Activated B cell treated with CpG ODN at 0.5 μM for 24 hours (primary cell): ENCODE data around the gene ABCD4. TPM values are rescaled to one million over a fixed set of nuclear protein-coding genes. Genes with fewer than 3 reads are reported as not detected.

Experiments
- ATAC-seq: fragments of 200-7000 bp; cut with Tn5 transposase; one replicate; pipeline ENCODE4 v1.10.0; 2021; ENCODE audit warnings: low read depth, mild to moderate bottlenecking, moderate library complexity
- CTCF ChIA-PET: fragments of 350-600 bp; sonication (Branson Sonifier 250); formaldehyde crosslinking; loops from one replicate; lab custom pipeline; 2021; ENCODE audit warnings: antibody characterized with exemption; lab: Charles Lee
- POLR2A ChIA-PET: fragments of 350-600 bp; sonication (Branson Sonifier 250); formaldehyde crosslinking; loops from one replicate; lab custom pipeline; 2021; ENCODE audit warnings: antibody characterized with exemption; lab: Charles Lee
- DNase-seq: peaks from one replicate; pipeline ENCODE4 v3.0.0; 2022
- H3K27ac Mint-ChIP-seq: one replicate; pipeline ENCODE4 v1.8.0; 2020; ENCODE audit warnings: mixed read lengths
- H3K27me3 Mint-ChIP-seq: one replicate; pipeline ENCODE4 v1.8.0; 2021; ENCODE audit warnings: mixed read lengths
- H3K36me3 Mint-ChIP-seq: one replicate; pipeline ENCODE4 v1.8.0; 2021; ENCODE audit warnings: low read depth, mixed read lengths
- H3K4me1 Mint-ChIP-seq: one replicate; pipeline ENCODE4 v1.8.0; 2021; ENCODE audit warnings: mixed read lengths
- H3K4me3 Mint-ChIP-seq: one replicate; pipeline ENCODE4 v1.8.0; 2020; ENCODE audit warnings: mild to moderate bottlenecking, mixed read lengths
- H3K9me3 Mint-ChIP-seq: one replicate; pipeline ENCODE4 v1.8.0; 2020; ENCODE audit warnings: mixed read lengths
- intact Hi-C: fragments of 100-400 bp; cut with micrococcal nuclease; formaldehyde crosslinking; loops from one replicate; pipeline ENCODE4 v1.15.1; 2024
- total RNA-seq: library from RNA; stranded (reverse); gene quantifications from 2 replicates; pipeline ENCODE4 v1.2.3, GENCODE V29; 2022
- TF ChIP-seq, protein P1 (sequence below): fragments of 200-600 bp; IDR thresholded peaks from one replicate; pipeline ENCODE4 v1.8.0; 2022; ENCODE audit warnings: antibody characterized with exemption, mild to moderate bottlenecking

Gene ABCD4
- total RNA-seq, 1 donor from 2014 or later = 78.4 TPM

GRCh38 chr14:74267588-74267987, 35.1 kb downstream of the ABCD4 start:
- Mint-ChIP-seq H3K27me3 (peaks cover 13% of the 10 kb centered on the region), H3K4me1 (no peaks in the 10 kb centered on the region), H3K36me3 (no peaks in the 10 kb centered on the region), H3K9me3 (no peaks in the 10 kb centered on the region), H3K27ac (no peak overlapping the region), H3K4me3 (no peak overlapping the region)
- TF ChIP-seq, protein P1, sequence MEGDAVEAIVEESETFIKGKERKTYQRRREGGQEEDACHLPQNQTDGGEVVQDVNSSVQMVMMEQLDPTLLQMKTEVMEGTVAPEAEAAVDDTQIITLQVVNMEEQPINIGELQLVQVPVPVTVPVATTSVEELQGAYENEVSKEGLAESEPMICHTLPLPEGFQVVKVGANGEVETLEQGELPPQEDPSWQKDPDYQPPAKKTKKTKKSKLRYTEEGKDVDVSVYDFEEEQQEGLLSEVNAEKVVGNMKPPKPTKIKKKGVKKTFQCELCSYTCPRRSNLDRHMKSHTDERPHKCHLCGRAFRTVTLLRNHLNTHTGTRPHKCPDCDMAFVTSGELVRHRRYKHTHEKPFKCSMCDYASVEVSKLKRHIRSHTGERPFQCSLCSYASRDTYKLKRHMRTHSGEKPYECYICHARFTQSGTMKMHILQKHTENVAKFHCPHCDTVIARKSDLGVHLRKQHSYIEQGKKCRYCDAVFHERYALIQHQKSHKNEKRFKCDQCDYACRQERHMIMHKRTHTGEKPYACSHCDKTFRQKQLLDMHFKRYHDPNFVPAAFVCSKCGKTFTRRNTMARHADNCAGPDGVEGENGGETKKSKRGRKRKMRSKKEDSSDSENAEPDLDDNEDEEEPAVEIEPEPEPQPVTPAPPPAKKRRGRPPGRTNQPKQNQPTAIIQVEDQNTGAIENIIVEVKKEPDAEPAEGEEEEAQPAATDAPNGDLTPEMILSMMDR = no peak
- intact Hi-C loops = no loop called here
- CTCF ChIA-PET = no interaction called here
- POLR2A ChIA-PET = no interaction called here
- ATAC-seq (no peak), DNase-seq (no peak)

GRCh38 chr14:74265301-74265965, 37.3 kb downstream of the ABCD4 start:
- no peaks in the 10 kb centered on the region for H3K4me1 Mint-ChIP-seq
- DNase-seq = no peak
- no peak overlapping the region for H3K4me3 Mint-ChIP-seq
- TF ChIP-seq, protein P1 = no peak
- no peaks in the 10 kb centered on the region for H3K9me3 Mint-ChIP-seq
- POLR2A ChIA-PET = no interaction called here
- H3K36me3 Mint-ChIP-seq = no peaks in the 10 kb centered on the region
- CTCF ChIA-PET = interaction anchor here (1.3 kb wide), 1 partner anchor 8 kb away, joined by 4 read pairs; no protein-coding TSS in a partner anchor
- no peak for ATAC-seq
- intact Hi-C loops = no loop called here
- no peak overlapping the region for H3K27ac Mint-ChIP-seq
- peaks cover 8% of the 10 kb centered on the region for H3K27me3 Mint-ChIP-seq

GRCh38 chr14:74263921-74264320, 38.8 kb downstream of the ABCD4 start:
- Mint-ChIP-seq H3K36me3 (no peaks in the 10 kb centered on the region), H3K27me3 (peaks cover 6% of the 10 kb centered on the region), H3K4me1 (no peaks in the 10 kb centered on the region), H3K27ac (no peak overlapping the region), H3K9me3 (no peaks in the 10 kb centered on the region), H3K4me3 (no peak overlapping the region)
- no peak for ATAC-seq
- intact Hi-C loops = no loop called here
- ChIA-PET CTCF (no interaction called here), POLR2A (no interaction called here)
- DNase-seq = no peak
- TF ChIP-seq, protein P1 = no peak

GRCh38 chr14:74263181-74263580, 39.6 kb downstream of the ABCD4 start:
- no peaks in the 10 kb centered on the region for H3K9me3 Mint-ChIP-seq
- CTCF ChIA-PET = no interaction called here
- H3K4me3 Mint-ChIP-seq = no peak overlapping the region
- no peak overlapping the region for H3K27ac Mint-ChIP-seq
- peaks cover 1% of the 10 kb centered on the region for H3K4me1 Mint-ChIP-seq
- TF ChIP-seq, protein P1 = no peak
- peaks cover 3% of the 10 kb centered on the region for H3K27me3 Mint-ChIP-seq
- ATAC-seq (no peak), DNase-seq (no peak)
- intact Hi-C loops = no loop called here
- POLR2A ChIA-PET = no interaction called here
- H3K36me3 Mint-ChIP-seq = no peaks in the 10 kb centered on the region

DNA sequence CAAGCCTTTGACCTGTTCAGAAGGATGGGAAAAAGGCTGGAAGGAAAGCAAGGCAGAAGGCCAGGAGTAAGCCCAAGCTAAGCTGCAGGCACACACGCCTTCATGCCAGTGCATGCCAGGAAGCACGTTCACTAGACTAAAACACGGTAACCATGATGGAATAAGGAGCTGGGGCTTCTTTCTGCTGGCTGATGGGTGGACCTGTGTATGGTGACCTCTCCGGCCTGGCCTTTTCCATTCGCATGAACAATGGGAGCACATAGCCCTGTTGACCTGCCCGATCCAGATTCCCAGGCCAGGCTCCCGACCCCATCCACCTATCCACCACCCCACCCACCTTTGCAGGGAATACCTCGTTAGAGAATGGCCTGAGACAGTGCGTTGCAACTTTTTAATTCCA, 40.7 kb downstream of the ABCD4 start:
- H3K9me3 Mint-ChIP-seq = no peaks in the 10 kb centered on the region
- TF ChIP-seq, protein P1 = no peak
- no peak overlapping the region for H3K4me3 Mint-ChIP-seq
- H3K27me3 Mint-ChIP-seq = peaks cover 3% of the 10 kb centered on the region
- H3K4me1 Mint-ChIP-seq = peaks cover 6% of the 10 kb centered on the region
- H3K27ac Mint-ChIP-seq = no peak overlapping the region
- ATAC-seq (no peak), DNase-seq (no peak)
- H3K36me3 Mint-ChIP-seq = no peaks in the 10 kb centered on the region
- CTCF ChIA-PET = no interaction called here
- POLR2A ChIA-PET = no interaction called here
- intact Hi-C loops = no loop called here
